ENCODE measurements around the gene CBX5.
"Not testable (repeated sequence)": the region's sequence is repeated elsewhere in the genome, so short reads cannot be mapped to it uniquely, and the experiment has no call there.

CBX5 gene

DNA sequence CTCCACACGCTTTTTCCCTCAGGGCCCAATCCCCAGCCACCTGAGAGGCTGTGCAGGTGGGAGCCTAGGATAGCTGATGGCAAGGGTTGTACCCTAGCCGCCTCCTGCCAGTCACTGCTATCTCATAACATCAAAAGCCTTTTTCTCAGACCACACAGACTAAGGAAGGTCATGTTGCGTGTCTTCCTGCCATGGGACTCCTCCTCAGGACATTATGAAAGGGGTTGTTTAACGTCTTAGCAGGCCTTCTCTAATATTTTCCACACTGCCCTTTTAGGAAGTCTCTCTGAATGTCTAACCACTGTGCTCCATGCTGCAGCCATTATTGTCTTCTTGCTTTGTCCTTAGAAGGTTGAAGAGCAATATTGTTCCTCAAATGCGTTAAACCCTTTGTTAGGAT, 83.5 kb downstream of the CBX5 start:
- DNase-seq, result no peak

DNA sequence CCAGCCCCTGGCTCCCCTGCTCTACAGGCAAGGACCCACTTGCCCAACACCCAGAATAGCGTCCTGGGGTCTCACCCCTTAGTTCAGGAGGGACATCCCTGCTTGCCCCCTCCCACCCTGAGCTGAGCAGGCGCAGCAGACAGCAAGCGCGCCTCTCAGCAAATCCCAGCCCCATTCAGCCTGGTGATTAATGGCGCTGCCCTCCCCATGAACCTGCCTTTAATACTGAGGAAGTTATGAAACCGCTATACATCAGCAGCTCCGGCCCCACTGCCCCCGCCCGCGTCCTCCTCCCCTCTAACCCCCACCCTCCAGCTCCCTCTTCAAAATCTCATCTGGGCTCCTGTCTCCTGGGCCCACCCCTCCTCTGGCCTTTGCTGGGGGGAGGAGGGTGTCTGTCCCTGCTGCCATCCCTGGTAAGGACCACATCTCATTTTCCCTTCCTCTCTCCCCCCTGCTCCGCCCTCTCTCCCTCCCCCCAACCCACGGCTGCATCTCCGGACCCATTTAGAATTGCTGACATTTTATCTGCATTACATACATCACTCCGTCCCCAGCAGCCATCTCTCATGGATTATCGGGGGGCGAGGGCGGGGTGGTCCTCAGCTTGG, 84.1 kb downstream of the CBX5 start:
- DNase-seq, result no peak

DNA sequence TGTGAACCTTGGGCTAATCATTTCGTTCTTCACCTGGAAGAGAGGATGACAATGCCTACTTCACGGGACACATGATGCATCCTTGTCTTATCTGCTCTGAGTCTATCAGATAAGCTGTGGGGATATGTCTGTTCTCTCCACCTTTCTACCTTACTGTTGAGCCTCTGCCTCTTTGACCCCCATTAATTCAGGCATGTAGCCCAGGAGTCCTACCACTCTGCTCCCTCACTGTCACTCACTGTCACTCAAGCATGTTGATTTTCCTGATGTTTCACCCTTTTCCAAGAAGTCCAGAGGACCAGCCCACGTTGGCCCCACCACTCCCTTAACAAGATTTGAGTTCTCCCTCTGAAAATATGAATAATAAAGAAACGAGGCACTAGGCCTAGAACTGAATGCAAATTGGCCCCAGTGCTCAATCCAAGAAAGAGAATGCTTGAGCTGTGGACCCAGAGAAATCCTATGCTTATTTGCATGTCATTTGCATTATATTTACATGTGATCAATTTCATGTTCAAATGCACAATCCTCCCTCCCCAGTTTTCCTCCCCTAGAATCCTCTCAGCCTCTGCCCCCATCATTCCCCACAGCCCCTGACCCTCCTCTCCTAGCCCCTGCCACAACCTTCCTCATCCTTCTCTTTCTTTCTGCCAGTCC, 84.7 kb downstream of the CBX5 start:
- DNase-seq, result no peak

DNA sequence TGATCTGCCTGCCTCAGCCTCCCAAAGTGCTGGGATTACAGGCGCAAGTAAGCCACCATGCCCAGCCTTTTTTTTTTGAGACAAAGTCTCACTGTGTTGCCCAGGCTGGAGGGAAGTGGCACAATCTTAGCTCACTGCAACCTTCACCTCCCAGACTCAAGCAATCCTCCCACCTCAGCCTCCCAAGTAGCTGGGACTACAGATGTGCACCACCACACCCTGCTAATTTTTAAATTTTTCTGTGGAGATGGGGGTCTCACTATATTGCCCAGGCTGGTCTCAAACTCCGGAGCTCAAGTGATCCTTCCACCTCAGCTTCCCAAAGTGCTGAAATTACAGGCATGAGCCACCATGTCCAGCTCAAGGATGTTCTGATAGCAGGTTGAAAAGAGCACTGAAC, 85.3 kb downstream of the CBX5 start:
- DNase-seq, result not testable (repeated sequence)

DNA sequence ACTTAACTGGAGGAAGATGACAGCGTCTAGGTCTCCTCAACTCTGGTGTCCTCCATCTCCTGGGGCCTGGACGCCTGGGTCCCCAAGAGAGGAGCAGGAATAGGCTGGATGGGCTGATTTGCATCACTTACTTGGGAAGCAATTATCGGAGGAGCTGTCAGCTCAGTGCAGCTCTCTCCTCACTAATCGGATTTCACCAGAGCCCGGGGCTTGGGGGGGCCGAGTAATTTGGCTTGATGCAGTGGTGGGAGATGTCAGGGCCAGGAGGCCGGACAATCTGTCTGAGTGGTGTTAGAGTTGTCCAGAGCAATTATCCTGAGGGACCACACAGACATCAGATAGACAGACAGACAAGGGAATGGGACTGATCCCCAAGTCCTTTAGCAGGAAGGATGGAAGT, 86.5 kb downstream of the CBX5 start:
- no peak for DNase-seq

DNA sequence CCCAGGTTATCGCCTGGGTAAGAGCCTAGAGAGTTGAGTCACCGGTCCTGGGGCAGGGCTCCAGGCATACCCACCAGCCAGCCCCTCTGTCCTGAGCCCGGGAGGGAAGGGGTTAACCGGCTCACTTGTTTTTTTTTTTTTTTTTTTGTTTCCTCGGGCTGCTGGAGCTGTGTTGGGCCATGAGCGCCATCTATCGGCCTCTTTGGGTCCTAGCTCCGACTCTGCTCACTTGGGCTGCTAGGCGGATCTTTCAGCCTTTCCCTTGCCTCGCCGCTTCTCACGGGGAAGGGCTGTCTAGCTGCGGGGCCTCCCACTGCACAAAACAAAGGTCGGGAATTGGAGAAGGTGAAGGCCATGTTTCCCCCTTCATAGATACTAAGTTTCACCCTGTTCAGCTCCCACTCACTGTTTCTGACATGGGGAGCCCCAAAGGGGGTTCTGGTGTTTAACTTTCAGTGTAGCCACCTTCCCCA, 88.3 kb downstream of the CBX5 start:
- no peak for DNase-seq

DNA sequence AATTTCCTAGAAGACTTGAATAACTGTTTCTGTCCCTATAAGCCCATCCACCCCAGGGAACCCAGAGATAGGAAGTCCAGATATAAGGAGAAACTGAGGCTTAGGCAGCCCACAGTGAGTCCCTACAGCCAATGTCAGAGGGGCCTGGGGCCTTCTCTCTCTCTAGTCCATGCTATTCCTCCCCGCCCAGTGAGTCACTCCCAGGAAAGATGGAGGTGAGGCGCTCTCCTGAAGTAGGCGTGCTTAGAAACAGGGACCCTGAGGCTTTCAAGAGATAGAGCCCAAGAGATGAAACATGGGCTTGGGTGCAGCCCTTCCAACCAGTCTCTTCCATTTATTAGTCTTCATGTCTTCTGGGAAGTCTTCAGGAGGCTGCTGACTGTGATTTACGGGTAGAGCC, 88.8 kb downstream of the CBX5 start:
- DNase-seq, result no peak

DNA sequence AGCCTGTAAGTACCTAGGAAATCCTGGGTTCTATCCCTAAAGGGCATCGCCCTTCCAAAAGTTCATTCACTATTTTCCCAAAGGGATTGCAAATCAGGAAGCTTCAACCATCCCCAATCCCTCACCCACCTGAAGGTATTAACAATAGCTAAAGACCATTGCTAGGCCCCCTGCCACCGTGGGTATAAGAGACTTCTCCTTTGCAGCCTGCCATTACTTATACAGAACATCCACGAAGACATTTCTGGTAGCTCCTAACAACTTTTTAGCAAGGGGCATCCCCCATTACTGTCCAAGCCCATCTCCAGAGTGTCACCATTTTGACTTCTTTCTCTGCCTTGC, 90.8 kb downstream of the CBX5 start:
- no peak for DNase-seq

DNA sequence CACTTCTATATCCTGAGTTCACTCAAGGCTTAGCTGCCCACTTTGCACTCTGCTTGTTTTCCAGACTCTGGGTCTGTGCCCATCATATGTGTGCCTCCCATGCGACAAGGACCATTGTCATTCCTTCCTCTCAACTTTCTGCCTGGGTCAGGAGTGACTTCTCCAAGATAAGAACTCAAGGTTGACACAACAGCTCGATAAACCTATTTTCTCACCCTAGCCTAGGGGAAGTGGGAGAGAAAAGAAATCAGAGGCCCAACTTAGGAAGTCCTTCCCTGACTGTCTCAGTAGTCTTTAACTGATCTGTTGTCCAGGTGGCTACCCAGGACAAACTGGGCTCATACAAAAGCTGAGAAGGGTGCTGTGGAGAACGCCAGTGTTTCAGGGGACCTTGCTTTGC, 92.8 kb downstream of the CBX5 start:
- DNase-seq, result no peak

DNA sequence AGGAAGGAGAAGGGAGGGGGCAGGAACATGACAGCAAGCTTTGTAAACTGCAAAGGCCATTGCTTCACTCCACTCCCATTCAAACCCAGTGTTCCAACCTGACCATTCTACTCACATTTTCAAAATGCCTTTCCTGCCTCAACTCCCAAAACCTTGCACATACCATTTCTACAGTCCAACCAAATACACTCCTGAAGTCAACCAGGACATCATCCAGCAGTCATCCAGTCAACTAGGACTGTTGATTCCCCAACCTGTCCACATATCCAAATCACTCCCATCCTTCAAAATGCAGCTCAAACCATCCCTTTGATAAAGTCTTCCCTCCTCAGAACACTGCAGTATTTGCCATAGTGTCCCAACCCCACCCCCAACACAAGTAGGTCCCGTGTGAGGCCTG, 94.0 kb downstream of the CBX5 start:
- no peak for DNase-seq

DNA sequence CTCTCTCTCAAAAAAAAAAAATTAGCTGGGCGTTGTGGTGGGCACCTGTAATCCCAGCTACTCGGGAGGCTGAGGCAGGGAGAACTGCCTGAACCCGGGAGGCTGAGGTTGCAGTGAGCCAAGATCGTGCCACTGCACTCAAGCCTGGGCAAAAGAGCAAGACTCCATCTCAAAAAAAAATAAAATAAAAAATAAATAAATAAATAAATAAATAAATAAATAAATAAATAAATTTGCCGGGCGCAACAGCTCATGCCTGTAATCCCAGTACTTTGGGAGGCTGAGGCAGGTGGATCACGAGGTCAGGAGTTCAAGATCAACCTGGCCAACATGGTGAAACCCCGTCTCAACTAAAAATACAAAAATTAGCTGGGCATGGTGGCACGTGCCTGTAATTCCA, 94.6 kb downstream of the CBX5 start:
- DNase-seq, result not testable (repeated sequence)

DNA sequence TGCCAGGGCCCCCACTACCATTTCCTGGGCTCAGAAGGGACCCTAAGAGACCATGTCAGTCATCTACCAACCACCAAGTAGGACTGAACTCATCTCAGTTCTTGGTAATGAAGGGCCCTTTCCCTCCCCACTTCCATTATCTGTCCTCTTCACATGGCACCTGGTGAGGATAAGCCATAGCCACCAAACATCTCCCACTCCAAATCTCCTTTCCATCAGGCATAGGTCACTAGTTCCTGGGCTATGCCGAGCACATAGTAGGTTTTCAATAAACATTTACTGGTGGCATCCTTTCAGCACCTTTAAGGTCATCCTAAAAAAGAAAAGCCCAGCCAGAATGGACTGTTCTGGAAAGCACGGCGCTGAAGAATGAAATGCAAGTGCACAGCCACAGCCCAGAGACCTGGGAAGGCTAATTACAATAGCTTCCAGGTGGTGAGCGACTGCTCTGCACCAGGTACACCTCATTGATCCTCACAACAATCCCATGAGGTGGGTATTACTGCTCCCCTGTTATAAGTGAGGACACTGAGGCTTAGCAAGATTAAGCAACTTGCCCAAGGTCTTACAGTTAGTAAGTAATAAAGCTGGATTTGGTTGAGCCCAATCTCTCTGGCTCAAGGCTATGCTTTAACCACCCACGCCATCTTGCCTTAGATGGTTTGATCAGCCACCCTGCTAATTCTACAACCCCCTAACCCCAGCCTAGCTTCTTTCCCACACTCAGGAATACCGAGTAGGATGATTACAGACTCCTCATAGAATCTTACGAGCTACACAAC, 95.7 kb downstream of the CBX5 start:
- no peak for DNase-seq

DNA sequence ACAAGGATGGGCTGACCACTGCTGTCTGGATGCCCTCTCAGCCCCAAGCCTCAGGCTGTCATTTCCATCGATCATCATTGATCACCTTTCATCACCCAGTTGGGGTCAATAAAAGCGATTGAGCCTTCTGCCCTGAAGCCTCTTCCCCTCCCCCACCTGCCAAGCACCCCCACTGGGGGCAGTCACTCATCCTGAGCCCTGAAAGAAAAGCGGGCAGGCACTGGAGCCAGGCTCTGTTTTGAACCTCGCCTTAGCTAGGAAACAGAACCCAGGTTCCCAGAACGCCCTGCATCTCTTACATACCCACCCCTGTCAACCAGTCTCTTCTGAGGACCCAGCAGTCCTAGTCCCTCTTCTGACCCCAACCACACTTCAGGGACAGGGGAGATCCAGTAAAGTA, 96.9 kb downstream of the CBX5 start:
- no peak for DNase-seq

DNA sequence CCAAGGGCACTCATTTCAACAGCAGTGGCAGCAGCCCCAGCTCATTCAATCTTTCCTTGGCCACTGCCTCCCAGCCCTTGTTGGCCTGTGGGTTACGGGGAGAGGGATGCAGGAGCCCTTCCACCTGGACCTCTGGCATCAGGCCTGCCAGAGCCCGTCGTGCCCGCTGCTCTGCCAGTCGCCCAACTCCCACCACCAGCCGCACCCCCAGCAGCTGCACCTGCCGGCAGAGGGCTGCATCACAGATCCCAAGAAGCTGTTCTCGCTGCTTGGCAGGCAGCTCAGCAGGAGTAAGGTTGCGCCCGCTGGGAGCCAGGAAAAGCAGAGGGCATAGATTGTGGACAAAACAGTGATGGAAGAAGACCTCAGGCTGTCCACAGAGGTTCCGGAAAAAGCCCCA, 97.8 kb downstream of the CBX5 start:
- no peak for DNase-seq
